K562 (cell line): ENCODE data around the gene SLC25A40. TPM values are rescaled to one million over a fixed set of nuclear protein-coding genes. Genes with fewer than 3 reads are reported as not detected.
A peak's percentile ranks its signal among the peaks of the same experiment; 100 is the strongest.

ENCODE experiments used
- ATAC-seq: fragments of 200-7000 bp; cut with Tn5 transposase; 3 replicates; pipeline ENCODE4 v1.9.1; 2020; ENCODE audit warnings: moderate library complexity
- BruUV-seq: library from RNA; stranded (reverse); fragments of 400-500 nt; replicated peaks from 2 replicates; lab custom pipeline; 2021; lab: Mats Ljungman, UMichigan
- CTCF ChIA-PET: fragments of 300-600 bp; formaldehyde crosslinking; extraction: SDS; loops from one replicate; lab custom pipeline; 2021; ENCODE audit warnings: low intra/inter-chr PET ratio; lab: Yijun Ruan, JAX
- POLR2A ChIA-PET: fragments of 300-600, 350-650 bp; sonication (Branson Sonifier 250); formaldehyde crosslinking; extraction: SDS; loops from one replicate; lab custom pipeline; 2021; ENCODE audit warnings: antibody characterized with exemption, inconsistent platforms; lab: Yijun Ruan, JAX
- DNase-seq, 4 experiments: peaks; one replicate each; pipeline versions ENCODE4 v3.0.0 to v3.0.0-alpha.2; 2011 to 2018; ENCODE audit warnings: low spot score in 3 of 4, mixed read lengths in 3 of 4; ENCODE audit errors: extremely low read depth in 1 of 4
- FAIRE-seq: peaks from 2 replicates; lab custom pipeline; 2011; peaks lifted over from hg19 to GRCh38; lab: Jason Lieb, UNC
- H2AFZ ChIP-seq: 2 replicates; pipeline ENCODE4 v1.6.0; 2011; ENCODE audit warnings: low read depth, low read length, control low read depth, inconsistent platforms
- H3K27ac ChIP-seq: fragments of 200-600 bp; 3 replicates; pipeline ENCODE4 v1.8.0; 2011; ENCODE audit warnings: low read depth, mild to moderate bottlenecking, control low read depth, inconsistent platforms, low read length, moderate library complexity, mixed read lengths; ENCODE audit errors: extremely low read depth
- H3K27me3 ChIP-seq, 2 experiments: fragments of 300-600 bp in 1 of 2; 2 replicates in 1 of 2; 3 replicates in 1 of 2; pipeline versions ENCODE4 v1.6.0 to v1.8.0; 2011; ENCODE audit warnings: inconsistent platforms in 2 of 2, low read length in 2 of 2, mild to moderate bottlenecking in 1 of 2, mixed read lengths in 1 of 2, moderate library complexity in 1 of 2; ENCODE audit not compliant: control insufficient read depth in 2 of 2, insufficient read depth in 2 of 2
- H3K36me3 ChIP-seq: fragments of 300-600 bp; 3 replicates; pipeline ENCODE4 v1.8.0; 2011; ENCODE audit warnings: mild to moderate bottlenecking, low read length, inconsistent platforms; ENCODE audit not compliant: control insufficient read depth, insufficient read depth
- H3K4me1 ChIP-seq, 2 experiments: fragments of 200-600 bp in 1 of 2; replicated peaks in 1 of 2; 2 replicates in 1 of 2; 3 replicates in 1 of 2; pipeline versions ENCODE4 v1.5.1 to v1.8.0; 2011; ENCODE audit warnings: inconsistent platforms in 2 of 2, low read length in 2 of 2, mild to moderate bottlenecking in 1 of 2, mixed read lengths in 1 of 2, moderate library complexity in 1 of 2; ENCODE audit not compliant: control insufficient read depth in 2 of 2, insufficient read depth in 2 of 2
- H3K4me2 ChIP-seq: 2 replicates; pipeline ENCODE4 v1.6.1; 2011; ENCODE audit warnings: low read length, control low read depth, inconsistent platforms, mixed read lengths; ENCODE audit not compliant: insufficient read depth
- H3K4me3 ChIP-seq: fragments of 200-600 bp; sonication (generic), shearing (Covaris generic); 2 replicates; pipeline ENCODE4 v1.5.1; 2016; ENCODE audit warnings: control low read depth, inconsistent platforms
- H3K79me2 ChIP-seq: fragments of 200-600 bp; 3 replicates; pipeline ENCODE4 v1.8.0; 2011; ENCODE audit warnings: low read length, inconsistent platforms; ENCODE audit not compliant: control insufficient read depth, insufficient read depth
- H3K9ac ChIP-seq, 2 experiments: 2 replicates each; pipeline versions ENCODE4 v1.6.0 to v1.6.1; 2011; ENCODE audit warnings: low read depth in 2 of 2, low read length in 2 of 2, control low read depth in 1 of 2, inconsistent platforms in 1 of 2, mild to moderate bottlenecking in 1 of 2, mixed read lengths in 1 of 2; ENCODE audit not compliant: insufficient read depth in 1 of 2
- H3K9me1 ChIP-seq: one replicate; pipeline ENCODE4 v1.6.0; 2011; ENCODE audit warnings: inconsistent platforms, mild to moderate bottlenecking, low read length, moderate library complexity; ENCODE audit not compliant: control insufficient read depth, insufficient read depth
- H3K9me3 ChIP-seq: replicated peaks from 2 replicates; pipeline ENCODE4 v1.5.1; 2011; ENCODE audit warnings: low read depth, low read length, inconsistent platforms; ENCODE audit not compliant: control insufficient read depth, insufficient read depth
- H4K20me1 ChIP-seq: replicated peaks from 2 replicates; pipeline ENCODE4 v1.6.1; 2011; ENCODE audit warnings: low read length, inconsistent platforms, mixed read lengths; ENCODE audit not compliant: control insufficient read depth, insufficient read depth
- FOXJ2 ChIP-seq: fragments of 200-800 bp; sonication (Bioruptor generic); IDR thresholded peaks from 2 replicates; pipeline ENCODE4 v1.6.1; 2016; ENCODE audit warnings: missing genetic modification characterization, missing compliant biosample characterization
- GTF2F1 ChIP-seq: IDR thresholded peaks from 2 replicates; pipeline ENCODE4 v1.6.1; 2011; ENCODE audit warnings: low read depth, low read length, improper control_type of control experiment
- KLF1 ChIP-seq: fragments of 450-650 bp; IDR thresholded peaks from 2 replicates; pipeline ENCODE4 v1.6.1; 2016; ENCODE audit warnings: missing genetic modification characterization, missing compliant biosample characterization
- MCM2 ChIP-seq: fragments of 450-650 bp; IDR thresholded peaks from 2 replicates; pipeline ENCODE4 v1.6.1; 2017; ENCODE audit warnings: low read depth, mild to moderate bottlenecking
- MEF2A ChIP-seq: IDR thresholded peaks from 2 replicates; pipeline ENCODE4 v1.6.1; 2011; ENCODE audit warnings: low read depth, mild to moderate bottlenecking, low read length, moderate library complexity; ENCODE audit not compliant: control insufficient read depth
- NUFIP1 ChIP-seq: fragments of 450-650 bp; IDR thresholded peaks from 2 replicates; pipeline ENCODE4 v1.6.1; 2018; ENCODE audit not compliant: partially characterized antibody
- RFX1 ChIP-seq: fragments of 450-650 bp; IDR thresholded peaks from 2 replicates; pipeline ENCODE4 v1.6.1; 2016; ENCODE audit warnings: mild to moderate bottlenecking, moderate library complexity
- ZNF175 ChIP-seq: fragments of 200-800 bp; sonication (Bioruptor generic); IDR thresholded peaks from 2 replicates; pipeline ENCODE4 v1.6.1; 2016; ENCODE audit warnings: low read depth, mild to moderate bottlenecking, missing genetic modification characterization, missing compliant biosample characterization
- WGBS: fragments of 100-300 bp; shearing (Covaris generic); methylation state at CpG from one replicate; pipeline ENCODE4 v1.1.6; 2016; ENCODE audit warnings: low coverage, mixed read lengths; ENCODE audit not compliant: insufficient coverage; ENCODE audit errors: missing lambda C conversion rate; 5-methylcytosine and 5-hydroxymethylcytosine counted together
- in situ Hi-C: fragments of 300-500 bp; cut with MboI; formaldehyde crosslinking; loops from 4 replicates; pipeline ENCODE4 v1.15.0; 2018; ENCODE audit warnings: inconsistent platforms, mixed read lengths
- intact Hi-C: fragments of 100-400 bp; cut with micrococcal nuclease; formaldehyde crosslinking; loops from 2 replicates; pipeline ENCODE4 v1.14.2; 2022
- polyA plus RNA-seq, 8 experiments: library from polyadenylated mRNA; depleted of rRNA in 4 of 8; stranded (reverse) in 5 of 8; unstranded in 3 of 8; fragments of >200 nt; fragmentation: Nextera tagmentation in 2 of 8; fragmentation: Illumina TruSeq in 1 of 8; extraction: Ambion mirVana in 2 of 8; extraction: Trizol in 1 of 8; gene quantifications; 2 replicates each; pipeline versions ENCODE4 v1.2.1 to v1.2.3, GENCODE V29; 2011 to 2014; ENCODE audit warnings: inconsistent platforms in 1 of 8, missing spikeins in 1 of 8
- total RNA-seq, 7 experiments: library from RNA; depleted of rRNA in 6 of 7; stranded (reverse); fragments of >200 nt in 6 of 7; fragmentation: Illumina TruSeq in 2 of 7; extraction: Trizol in 2 of 7; gene quantifications; 2 replicates each; pipeline versions ENCODE4 v1.2.1 to v1.2.3, GENCODE V29; 2011 to 2021; ENCODE audit warnings: low replicate concordance in 1 of 7
- TF ChIP-seq, protein P1 (sequence below): sonication (generic); formaldehyde crosslinking; IDR thresholded peaks from 2 replicates; pipeline ENCODE4 v1.9.0; 2022; ENCODE audit warnings: mild to moderate bottlenecking, missing genetic modification reagents
- TF ChIP-seq, protein P2 (sequence below): IDR thresholded peaks from 3 replicates; pipeline ENCODE4 v1.6.1; 2011; ENCODE audit warnings: borderline replicate concordance, mild to moderate bottlenecking, moderate library complexity; ENCODE audit not compliant: insufficient read length; ENCODE audit errors: extremely low read depth
- TF ChIP-seq, protein P3 (sequence below): fragments of 250-450 bp; sonication (Bioruptor Pico); IDR thresholded peaks from 2 replicates; pipeline ENCODE4 v1.5.0; 2020; ENCODE audit warnings: mild to moderate bottlenecking

The SLC25A40 gene
- total and polyA plus RNA-seq, 9 of the 15 experiments (the other 6 are each of a cell fraction or from before 2014, with no cell fraction given), result 6.7 to 44.0 (median 26.5) TPM

- H4K20me1 ChIP-seq, result no peaks in the 10 kb centered on the region
- no peak for DNase-seq
- BruUV-seq, result no TSS peak
- in situ Hi-C loops, result no loop called here
- peaks cover 52% of the 10 kb centered on the region for H3K36me3 ChIP-seq
- H3K79me2 ChIP-seq, result peaks cover 78% of the 10 kb centered on the region
- no peak for FAIRE-seq
- H3K27ac ChIP-seq, result no peak overlapping the region
- no peak overlapping the region for H3K4me2 ChIP-seq
- no peaks in the 10 kb centered on the region for H3K9me1 ChIP-seq
- H3K9ac ChIP-seq, result no peak overlapping the region
- intact Hi-C loops, result no loop called here
- peaks cover 7% of the 10 kb centered on the region for H3K9me3 ChIP-seq
- no peak overlapping the region for H2AFZ ChIP-seq
- POLR2A ChIA-PET, result no interaction called here
- no peak overlapping the region for H3K4me3 ChIP-seq
- WGBS, result 64% methylated on average over 2 of the region's 2 CpGs
- CTCF ChIA-PET, result no interaction called here
- H3K27me3 ChIP-seq, result no peaks in the 10 kb centered on the region
- TF ChIP-seq, protein P1, sequence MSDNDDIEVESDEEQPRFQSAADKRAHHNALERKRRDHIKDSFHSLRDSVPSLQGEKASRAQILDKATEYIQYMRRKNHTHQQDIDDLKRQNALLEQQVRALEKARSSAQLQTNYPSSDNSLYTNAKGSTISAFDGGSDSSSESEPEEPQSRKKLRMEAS (CRISPR knock-in tag), result no peak
- TF ChIP-seq FOXJ2 (tag), result peak; percentile 30; the same call in 1 of the 2 replicates
- no peak for TF ChIP-seq RFX1
- no peak for ATAC-seq
- no peaks in the 10 kb centered on the region; a peak in 1 of 5 replicates for H3K4me1 ChIP-seq
Measured at GRCh38 chr7:87866089-87866488, 10.1 kb downstream of the SLC25A40 start.

DNA sequence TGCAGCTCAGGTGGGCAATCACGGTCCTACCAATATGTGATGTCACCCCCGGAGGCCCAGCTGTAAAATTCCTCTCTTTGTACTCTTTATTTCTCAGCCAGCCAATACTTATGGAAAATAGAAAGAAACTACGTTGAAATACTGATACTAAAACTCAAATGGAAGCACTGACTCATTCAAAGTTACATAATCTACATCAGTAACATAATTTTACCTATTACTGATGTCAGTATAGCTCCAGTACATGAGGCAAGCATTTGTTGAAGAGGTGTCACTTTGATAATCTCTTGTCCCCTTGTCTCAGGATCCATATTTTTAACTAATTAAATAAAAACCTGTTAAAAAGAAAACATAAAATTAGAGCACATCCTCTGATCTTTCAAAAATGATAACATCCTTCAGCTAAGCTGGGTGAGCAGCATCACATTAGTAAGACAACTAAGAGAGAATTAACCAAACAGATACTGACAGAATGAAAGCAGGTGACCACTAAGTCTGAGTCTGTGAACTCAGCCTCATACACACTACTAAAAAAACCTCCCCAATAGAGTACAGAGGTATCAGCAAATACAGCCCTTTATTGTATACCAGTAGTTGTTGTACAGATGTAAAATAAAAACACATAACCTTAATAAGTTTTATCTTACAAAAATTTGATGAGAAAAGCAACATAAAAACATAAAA, 17.6 kb downstream of the SLC25A40 start:
- ATAC-seq, result no peak
- ChIA-PET POLR2A (interaction anchor here (0.6 kb wide), 1 partner anchor 224 kb away, joined by 3 read pairs; no protein-coding TSS in a partner anchor), CTCF (no interaction called here)
- in situ Hi-C loops (no loop called here), intact Hi-C loops (no loop called here)
- Histone ChIP-seq H3K4me1 (no peaks in the 10 kb centered on the region), H4K20me1 (no peaks in the 10 kb centered on the region), H3K27ac (no peak overlapping the region), H3K9me1 (no peaks in the 10 kb centered on the region), H3K79me2 (peaks cover 20% of the 10 kb centered on the region), H3K4me3 (no peak overlapping the region), H3K27me3 (no peaks in the 10 kb centered on the region), H2AFZ (no peak overlapping the region), H3K9me3 (no peaks in the 10 kb centered on the region), H3K36me3 (peaks cover 64% of the 10 kb centered on the region), H3K9ac (no peak overlapping the region), H3K4me2 (no peak overlapping the region)
- no peak for DNase-seq
- no peak for FAIRE-seq
- 100% methylated on average over 3 of the region's 3 CpGs for WGBS
- no TSS peak for BruUV-seq
- TF ChIP-seq, protein P2, sequence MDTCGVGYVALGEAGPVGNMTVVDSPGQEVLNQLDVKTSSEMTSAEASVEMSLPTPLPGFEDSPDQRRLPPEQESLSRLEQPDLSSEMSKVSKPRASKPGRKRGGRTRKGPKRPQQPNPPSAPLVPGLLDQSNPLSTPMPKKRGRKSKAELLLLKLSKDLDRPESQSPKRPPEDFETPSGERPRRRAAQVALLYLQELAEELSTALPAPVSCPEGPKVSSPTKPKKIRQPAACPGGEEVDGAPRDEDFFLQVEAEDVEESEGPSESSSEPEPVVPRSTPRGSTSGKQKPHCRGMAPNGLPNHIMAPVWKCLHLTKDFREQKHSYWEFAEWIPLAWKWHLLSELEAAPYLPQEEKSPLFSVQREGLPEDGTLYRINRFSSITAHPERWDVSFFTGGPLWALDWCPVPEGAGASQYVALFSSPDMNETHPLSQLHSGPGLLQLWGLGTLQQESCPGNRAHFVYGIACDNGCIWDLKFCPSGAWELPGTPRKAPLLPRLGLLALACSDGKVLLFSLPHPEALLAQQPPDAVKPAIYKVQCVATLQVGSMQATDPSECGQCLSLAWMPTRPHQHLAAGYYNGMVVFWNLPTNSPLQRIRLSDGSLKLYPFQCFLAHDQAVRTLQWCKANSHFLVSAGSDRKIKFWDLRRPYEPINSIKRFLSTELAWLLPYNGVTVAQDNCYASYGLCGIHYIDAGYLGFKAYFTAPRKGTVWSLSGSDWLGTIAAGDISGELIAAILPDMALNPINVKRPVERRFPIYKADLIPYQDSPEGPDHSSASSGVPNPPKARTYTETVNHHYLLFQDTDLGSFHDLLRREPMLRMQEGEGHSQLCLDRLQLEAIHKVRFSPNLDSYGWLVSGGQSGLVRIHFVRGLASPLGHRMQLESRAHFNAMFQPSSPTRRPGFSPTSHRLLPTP, result no peak
- TF ChIP-seq GTF2F1, result no peak
- TF ChIP-seq KLF1 (tag), result no peak
- TF ChIP-seq MCM2, result no peak
- no peak for TF ChIP-seq ZNF175 (CRISPR knock-in tag)
- TF ChIP-seq MEF2A, result no peak
- TF ChIP-seq, protein P3, sequence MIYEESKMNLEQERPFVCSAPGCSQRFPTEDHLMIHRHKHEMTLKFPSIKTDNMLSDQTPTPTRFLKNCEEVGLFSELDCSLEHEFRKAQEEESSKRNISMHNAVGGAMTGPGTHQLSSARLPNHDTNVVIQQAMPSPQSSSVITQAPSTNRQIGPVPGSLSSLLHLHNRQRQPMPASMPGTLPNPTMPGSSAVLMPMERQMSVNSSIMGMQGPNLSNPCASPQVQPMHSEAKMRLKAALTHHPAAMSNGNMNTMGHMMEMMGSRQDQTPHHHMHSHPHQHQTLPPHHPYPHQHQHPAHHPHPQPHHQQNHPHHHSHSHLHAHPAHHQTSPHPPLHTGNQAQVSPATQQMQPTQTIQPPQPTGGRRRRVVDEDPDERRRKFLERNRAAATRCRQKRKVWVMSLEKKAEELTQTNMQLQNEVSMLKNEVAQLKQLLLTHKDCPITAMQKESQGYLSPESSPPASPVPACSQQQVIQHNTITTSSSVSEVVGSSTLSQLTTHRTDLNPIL, result no peak
- TF ChIP-seq NUFIP1, result no peak
